ENCODE results near the gene INPP5F. TPM values are rescaled to one million over a fixed set of nuclear protein-coding genes. Genes with fewer than 3 reads are reported as not detected.
A peak's percentile ranks its signal among the peaks of the same experiment; 100 is the strongest.

Gene INPP5F
- total and polyA plus RNA-seq, 9 of the 15 experiments (the other 6 are each of a cell fraction or from before 2014, with no cell fraction given) = 1.6 to 7.3 (median 6.0) TPM

- TF ChIP-seq, protein P1, sequence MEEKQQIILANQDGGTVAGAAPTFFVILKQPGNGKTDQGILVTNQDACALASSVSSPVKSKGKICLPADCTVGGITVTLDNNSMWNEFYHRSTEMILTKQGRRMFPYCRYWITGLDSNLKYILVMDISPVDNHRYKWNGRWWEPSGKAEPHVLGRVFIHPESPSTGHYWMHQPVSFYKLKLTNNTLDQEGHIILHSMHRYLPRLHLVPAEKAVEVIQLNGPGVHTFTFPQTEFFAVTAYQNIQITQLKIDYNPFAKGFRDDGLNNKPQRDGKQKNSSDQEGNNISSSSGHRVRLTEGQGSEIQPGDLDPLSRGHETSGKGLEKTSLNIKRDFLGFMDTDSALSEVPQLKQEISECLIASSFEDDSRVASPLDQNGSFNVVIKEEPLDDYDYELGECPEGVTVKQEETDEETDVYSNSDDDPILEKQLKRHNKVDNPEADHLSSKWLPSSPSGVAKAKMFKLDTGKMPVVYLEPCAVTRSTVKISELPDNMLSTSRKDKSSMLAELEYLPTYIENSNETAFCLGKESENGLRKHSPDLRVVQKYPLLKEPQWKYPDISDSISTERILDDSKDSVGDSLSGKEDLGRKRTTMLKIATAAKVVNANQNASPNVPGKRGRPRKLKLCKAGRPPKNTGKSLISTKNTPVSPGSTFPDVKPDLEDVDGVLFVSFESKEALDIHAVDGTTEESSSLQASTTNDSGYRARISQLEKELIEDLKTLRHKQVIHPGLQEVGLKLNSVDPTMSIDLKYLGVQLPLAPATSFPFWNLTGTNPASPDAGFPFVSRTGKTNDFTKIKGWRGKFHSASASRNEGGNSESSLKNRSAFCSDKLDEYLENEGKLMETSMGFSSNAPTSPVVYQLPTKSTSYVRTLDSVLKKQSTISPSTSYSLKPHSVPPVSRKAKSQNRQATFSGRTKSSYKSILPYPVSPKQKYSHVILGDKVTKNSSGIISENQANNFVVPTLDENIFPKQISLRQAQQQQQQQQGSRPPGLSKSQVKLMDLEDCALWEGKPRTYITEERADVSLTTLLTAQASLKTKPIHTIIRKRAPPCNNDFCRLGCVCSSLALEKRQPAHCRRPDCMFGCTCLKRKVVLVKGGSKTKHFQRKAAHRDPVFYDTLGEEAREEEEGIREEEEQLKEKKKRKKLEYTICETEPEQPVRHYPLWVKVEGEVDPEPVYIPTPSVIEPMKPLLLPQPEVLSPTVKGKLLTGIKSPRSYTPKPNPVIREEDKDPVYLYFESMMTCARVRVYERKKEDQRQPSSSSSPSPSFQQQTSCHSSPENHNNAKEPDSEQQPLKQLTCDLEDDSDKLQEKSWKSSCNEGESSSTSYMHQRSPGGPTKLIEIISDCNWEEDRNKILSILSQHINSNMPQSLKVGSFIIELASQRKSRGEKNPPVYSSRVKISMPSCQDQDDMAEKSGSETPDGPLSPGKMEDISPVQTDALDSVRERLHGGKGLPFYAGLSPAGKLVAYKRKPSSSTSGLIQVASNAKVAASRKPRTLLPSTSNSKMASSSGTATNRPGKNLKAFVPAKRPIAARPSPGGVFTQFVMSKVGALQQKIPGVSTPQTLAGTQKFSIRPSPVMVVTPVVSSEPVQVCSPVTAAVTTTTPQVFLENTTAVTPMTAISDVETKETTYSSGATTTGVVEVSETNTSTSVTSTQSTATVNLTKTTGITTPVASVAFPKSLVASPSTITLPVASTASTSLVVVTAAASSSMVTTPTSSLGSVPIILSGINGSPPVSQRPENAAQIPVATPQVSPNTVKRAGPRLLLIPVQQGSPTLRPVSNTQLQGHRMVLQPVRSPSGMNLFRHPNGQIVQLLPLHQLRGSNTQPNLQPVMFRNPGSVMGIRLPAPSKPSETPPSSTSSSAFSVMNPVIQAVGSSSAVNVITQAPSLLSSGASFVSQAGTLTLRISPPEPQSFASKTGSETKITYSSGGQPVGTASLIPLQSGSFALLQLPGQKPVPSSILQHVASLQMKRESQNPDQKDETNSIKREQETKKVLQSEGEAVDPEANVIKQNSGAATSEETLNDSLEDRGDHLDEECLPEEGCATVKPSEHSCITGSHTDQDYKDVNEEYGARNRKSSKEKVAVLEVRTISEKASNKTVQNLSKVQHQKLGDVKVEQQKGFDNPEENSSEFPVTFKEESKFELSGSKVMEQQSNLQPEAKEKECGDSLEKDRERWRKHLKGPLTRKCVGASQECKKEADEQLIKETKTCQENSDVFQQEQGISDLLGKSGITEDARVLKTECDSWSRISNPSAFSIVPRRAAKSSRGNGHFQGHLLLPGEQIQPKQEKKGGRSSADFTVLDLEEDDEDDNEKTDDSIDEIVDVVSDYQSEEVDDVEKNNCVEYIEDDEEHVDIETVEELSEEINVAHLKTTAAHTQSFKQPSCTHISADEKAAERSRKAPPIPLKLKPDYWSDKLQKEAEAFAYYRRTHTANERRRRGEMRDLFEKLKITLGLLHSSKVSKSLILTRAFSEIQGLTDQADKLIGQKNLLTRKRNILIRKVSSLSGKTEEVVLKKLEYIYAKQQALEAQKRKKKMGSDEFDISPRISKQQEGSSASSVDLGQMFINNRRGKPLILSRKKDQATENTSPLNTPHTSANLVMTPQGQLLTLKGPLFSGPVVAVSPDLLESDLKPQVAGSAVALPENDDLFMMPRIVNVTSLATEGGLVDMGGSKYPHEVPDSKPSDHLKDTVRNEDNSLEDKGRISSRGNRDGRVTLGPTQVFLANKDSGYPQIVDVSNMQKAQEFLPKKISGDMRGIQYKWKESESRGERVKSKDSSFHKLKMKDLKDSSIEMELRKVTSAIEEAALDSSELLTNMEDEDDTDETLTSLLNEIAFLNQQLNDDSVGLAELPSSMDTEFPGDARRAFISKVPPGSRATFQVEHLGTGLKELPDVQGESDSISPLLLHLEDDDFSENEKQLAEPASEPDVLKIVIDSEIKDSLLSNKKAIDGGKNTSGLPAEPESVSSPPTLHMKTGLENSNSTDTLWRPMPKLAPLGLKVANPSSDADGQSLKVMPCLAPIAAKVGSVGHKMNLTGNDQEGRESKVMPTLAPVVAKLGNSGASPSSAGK (IDR thresholded peaks at IDR 0.05) = peak; percentile 83
- TF ChIP-seq MEIS2 (IDR thresholded peaks at IDR 0.05; ENCODE audit: partially characterized antibody) = peak; percentile 87
- TF ChIP-seq EP400 (IDR thresholded peaks at IDR 0.05) = peak; percentile 38; the same call in 1 of the 2 replicates
- no peak for TF ChIP-seq PBX2 (CRISPR knock-in tag; IDR thresholded peaks at IDR 0.05; ENCODE audit: low read depth)
- peak; percentile 70 for TF ChIP-seq PBX2 (tag; conservative IDR thresholded peaks at IDR 0.05; ENCODE audit: low read depth)
- no peak for TF ChIP-seq ZNF354B (CRISPR knock-in tag; IDR thresholded peaks at IDR 0.05)
Observed at GRCh38 chr10:119724593-119725516, 995 bp upstream of the INPP5F start (continued).

Measured in K562 (cell line).